ENCODE data around the gene MPRIP.

- no peak for TF ChIP-seq EZH2 (IDR thresholded peaks at IDR 0.05; ENCODE audit: borderline replicate concordance, insufficient read depth, low read length, poor library complexity, severe bottlenecking)
- TF ChIP-seq CTCF (IDR thresholded peaks at IDR 0.05; ENCODE audit: poor library complexity, severe bottlenecking): no peak
- TF ChIP-seq TAF1 (IDR thresholded peaks at IDR 0.05; ENCODE audit: low read depth): no peak
- no peak for TF ChIP-seq POLR2AphosphoS5 (IDR thresholded peaks at IDR 0.05)
- TF ChIP-seq RAD21 (conservative IDR thresholded peaks at IDR 0.05): no peak
- TF ChIP-seq EP300 (conservative IDR thresholded peaks at IDR 0.05; ENCODE audit: poor library complexity, severe bottlenecking): no peak
Observed at GRCh38 chr17:17021194-17021863, 20.9 kb upstream of the MPRIP start.
